HG03103 (cell line): ENCODE results near the gene PRR29.
"Not testable (repeated sequence)": the region's sequence is repeated elsewhere in the genome, so short reads cannot be mapped to it uniquely, and the experiment has no call there.

Experiments used
- ATAC-seq: cut with Tn5 transposase; IDR thresholded peaks from one replicate; pipeline ENCODE4 v1.9.1; 2021; ENCODE audit warnings: low read depth; ENCODE audit not compliant: unreplicated experiment

Gene PRR29

DNA sequence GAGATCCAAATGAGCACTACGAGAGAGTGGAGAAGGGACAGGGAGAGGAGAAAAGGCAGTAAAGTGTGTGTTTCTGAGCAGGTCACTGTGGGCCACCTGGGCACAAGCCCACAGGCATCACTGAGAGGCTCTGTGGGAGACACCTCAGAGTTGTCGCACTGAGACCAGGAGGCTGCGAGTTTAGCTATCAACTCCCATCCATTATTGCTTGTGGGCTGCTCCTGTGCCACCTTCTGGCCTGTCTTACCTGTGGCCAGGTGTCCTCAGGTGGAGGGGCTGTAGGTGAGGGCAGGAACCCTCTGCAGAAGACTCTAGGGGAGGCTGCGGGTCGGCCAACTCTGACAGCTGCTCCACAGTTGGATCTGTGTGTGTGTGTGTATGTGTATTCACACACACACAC, 2.5 kb upstream of the PRR29 start:
- no peak for ATAC-seq

- no peak for ATAC-seq
Measured at GRCh38 chr17:63996430-63997182, 1.5 kb upstream of the PRR29 start.

GRCh38 chr17:63997341-63998048, 656 bp upstream of the PRR29 start:
- ATAC-seq: no peak

GRCh38 chr17:63998721-63999679, 849 bp downstream of the PRR29 start:
- no peak for ATAC-seq

DNA sequence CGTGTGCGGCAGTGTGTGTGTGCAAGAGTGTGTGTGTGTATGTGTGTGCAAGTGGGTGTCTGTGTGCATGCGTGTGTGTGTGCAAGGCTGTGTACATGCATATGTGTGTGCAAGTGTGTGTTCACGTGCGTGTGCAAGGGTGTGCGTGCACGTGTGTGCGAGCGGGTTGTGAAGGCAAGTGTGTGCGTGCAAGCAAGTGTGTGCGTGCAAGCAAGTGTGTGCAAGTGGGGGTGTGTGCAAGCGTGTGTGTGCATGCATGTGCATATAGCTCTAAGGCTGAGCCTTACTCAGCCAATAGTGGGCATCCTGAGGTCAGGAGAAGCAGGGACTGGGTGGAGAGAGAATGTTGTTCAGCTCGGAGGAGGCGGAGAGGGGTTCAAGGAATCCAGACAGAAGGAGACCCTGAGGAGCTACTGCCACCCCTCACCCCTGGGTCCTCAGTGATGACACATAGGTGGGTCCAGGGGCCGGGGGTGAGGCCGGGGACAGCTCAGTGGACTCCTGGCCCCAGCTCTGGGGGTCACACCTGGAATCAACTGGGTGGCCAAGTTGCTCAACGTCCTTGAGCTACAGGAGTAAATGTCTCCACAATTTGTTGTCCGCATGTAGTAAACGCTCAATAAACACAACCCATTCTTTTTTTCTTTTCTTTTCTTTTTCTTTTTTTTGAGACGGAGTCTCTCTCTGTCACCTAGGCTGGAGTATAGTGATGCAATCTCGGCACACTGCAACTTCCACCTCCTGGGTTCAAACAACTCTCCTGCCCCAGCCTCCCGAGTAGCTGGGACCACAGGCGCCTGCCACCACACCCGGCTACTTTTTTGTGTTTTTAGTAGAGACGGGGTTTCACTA, 1.8 kb downstream of the PRR29 start:
- ATAC-seq: no peak

DNA sequence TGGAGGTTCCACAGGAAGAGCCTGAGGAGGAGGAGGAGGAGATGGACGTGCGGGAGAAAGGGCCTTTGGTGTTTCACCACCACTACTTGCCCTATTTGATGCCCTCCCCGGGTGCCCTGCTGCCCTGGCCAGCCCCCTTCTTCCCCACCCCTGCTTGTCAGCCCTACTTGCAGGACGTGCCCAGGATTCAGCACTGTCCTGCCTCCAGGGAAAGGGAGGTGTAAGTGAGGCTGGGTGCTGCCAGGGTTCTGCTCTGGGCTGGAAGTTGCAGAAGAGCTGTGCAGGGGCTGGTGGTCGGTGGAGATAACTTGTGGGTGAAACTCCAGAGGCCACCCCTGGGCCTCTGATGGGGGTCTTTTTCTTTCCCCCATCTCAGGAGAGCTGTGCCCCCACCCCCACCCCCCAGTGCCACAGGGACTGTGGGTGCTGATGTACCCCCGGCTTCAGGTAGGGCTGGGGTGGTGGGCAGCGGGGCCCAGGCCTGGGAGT, 3.0 kb downstream of the PRR29 start:
- no peak for ATAC-seq

GRCh38 chr17:64001763-64002529, 3.8 kb downstream of the PRR29 start:
- ATAC-seq: no peak

GRCh38 chr17:64002658-64003525, 4.7 kb downstream of the PRR29 start:
- ATAC-seq: no peak

GRCh38 chr17:64003526-64004121, 5.5 kb downstream of the PRR29 start:
- ATAC-seq: no peak

DNA sequence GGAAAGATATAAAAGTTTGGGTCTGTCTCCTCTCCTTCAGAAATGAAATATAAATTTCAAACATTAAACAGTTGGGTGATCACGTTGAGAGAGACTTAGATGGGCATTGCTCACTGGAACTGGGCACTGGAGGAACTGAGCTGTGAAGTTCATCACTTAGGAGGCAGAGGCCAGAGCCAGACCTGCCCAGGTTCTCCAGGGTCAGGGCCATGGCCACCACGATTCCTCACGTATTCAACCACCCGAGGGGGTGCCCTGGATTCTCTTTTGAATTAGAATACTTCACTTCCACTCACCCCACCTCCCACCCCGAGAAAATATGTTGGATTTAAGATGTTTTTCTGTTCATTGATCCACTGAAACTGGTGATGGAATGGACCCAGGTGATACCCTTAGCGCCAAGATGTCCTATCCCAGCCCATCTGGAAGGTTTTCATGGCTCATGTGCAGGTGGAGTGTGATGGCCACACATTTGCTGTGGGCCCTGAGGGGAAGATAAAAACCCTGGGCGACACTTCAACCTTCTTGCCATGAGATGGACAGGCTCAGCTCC, 6.1 kb downstream of the PRR29 start:
- ATAC-seq: no peak

DNA sequence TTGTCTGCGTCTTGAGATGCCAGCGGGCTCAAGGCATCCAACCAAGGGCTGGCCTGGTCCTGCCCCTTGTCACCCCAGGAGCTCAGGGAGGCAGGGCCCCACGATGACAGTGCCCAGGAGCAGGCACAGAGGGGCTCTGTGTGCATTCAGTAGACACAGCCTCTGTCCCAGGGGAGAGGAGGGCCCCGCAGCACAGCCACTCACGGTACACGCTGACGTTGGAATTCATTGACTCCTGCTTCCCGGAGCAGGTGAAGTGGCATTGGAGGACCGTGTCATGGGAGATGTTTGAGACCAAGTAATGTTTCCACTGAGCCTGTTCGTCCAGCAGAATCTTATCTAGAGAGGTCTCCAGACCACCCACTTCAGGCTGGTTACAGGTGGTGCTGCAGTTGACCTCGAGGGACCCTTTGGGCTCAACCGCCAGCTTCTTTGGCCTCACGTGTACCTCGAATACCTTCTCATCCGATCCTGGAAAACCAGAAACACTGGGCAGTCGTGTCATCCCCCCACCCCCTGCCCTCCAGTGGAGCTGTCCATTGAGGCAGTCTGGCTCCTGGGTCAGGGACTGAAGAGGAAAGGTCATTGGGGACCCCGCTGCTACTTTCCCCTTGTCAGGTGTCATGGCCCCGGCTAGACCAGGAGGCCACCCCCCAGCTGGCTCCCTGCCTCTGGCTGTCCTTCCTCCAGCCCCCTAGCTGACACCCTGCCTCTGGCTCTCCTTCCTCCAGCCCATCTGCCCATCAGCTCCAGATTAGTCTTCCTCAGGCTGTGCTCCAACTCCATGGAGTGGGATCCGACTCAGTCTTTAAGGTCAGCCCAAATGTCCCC, 7.0 kb downstream of the PRR29 start:
- no peak for ATAC-seq

DNA sequence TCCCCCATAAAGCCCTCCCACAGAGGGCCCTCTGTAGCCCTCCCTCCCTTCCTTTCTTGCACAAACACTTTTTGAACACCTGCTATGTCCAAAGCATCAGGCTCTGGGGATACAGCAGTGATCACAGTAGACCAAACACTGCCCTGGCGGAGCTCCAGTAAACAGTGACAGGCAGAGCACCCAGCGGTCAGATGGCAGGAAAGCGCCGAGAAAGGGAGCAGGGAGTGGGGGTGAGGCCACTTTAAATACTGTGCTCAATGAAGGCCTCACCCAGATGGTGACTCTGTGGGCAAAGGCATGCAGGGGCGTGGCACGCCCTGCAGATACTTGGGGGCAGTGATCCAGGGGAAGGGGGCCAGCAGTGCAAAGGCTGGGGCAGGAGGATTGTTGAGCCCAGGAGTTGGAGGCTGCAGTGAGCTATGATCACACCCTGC, 7.6 kb downstream of the PRR29 start:
- ATAC-seq: no peak

DNA sequence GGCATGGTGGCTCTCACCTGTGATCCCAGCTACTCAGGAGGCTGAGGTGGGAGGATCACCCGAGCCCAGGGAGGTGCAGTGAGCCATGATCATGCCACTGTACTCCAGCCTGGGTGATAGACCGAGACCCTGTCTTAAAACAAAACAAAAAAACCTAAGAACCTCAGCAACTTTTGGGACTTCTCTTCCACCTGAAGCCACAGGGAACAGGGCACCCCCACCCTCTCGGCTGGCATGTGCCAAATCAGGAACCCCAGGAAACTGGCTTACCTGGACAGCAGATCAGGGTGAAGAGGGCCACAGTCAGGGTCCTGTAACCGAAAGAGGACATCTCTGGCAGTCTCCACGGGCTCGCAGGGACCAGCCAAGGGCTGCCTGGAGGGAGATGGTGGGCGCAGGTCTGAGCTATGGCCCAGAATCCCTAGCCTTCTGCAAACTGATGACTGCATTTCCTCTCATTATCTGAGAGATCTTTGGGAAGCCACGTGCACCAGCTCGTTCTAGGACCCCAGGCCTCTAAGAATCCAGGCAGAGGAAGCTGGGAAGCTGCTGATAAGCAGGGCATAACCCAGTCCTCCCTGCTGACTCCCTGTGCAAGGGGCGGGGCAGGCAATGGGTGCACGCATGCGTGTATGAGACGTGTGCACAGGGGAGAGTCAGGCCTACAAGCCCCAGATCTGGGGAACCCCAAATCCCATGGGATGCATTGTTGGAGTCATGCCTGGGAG, 8.4 kb downstream of the PRR29 start:
- no peak for ATAC-seq

DNA sequence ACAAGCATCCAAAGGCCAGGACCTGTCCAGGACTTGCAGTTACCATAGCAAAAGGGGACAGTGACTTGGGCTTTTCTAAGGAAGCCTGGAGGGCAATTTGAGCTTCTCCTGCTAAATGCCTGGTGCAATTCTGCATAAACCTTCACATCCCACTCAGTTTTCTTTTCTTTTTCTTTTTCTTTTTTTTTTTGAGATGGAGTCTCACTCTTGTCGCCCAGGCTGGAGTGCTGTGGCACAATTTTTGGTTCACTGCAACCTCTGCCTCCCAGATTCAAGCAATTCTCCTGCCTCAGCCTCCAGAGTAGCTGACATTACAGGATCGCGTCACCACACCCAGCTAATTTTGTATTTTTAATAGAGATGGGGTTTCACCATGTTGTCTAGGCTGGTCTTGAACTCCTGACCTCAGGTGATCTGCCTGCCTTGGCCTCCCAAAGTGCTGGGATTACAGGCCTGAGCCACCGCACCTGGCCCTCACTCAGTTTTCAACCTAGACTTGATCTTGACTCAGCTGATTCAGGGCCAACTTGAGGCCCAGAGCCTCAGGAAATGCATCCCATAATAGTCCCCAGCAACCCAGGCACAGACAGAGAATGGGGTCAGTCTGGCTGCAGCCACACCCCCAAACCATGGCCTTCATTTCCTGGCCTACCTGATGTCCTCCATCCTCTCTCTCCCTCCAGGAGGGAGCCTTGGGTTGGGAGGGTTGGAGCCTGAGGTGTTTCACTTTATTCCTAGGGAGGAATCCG, 9.1 kb downstream of the PRR29 start:
- not testable (repeated sequence) for ATAC-seq

DNA sequence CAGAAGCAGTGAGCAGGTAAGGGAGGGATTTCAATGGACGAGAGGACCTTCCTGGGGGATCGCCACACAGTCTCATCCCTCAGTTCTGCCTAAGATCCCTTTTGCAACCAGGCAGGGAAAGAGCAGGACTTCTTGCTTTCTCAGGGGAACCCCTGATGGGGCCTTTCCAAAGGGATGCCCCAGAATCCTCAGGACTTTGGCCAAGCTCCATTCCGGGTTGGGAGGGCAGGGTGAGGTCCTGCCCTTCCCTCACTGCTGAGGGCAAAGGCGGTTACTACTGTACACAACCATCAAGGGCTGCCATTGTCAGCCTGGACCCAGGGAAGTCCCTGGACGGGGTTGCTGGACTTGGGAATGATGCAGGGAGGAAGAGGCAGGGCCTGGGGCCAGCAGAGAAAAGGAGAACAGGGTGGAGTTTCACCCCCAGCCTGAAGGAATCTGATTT, 9.7 kb downstream of the PRR29 start:
- no peak for ATAC-seq
